ENCODE data around the gene PTPRK.
A peak's percentile ranks its signal among the peaks of the same experiment; 100 is the strongest.
"Not testable (repeated sequence)": the region's sequence is repeated elsewhere in the genome, so short reads cannot be mapped to it uniquely, and the experiment has no call there.

PTPRK gene

GRCh38 chr6:128437685-128438084 lies 82.7 kb downstream of the PTPRK start:
- DNase-seq (ENCODE audit: low read depth), result no peak

GRCh38 chr6:128434752-128435151 lies 85.6 kb downstream of the PTPRK start:
- not testable (repeated sequence) for DNase-seq (ENCODE audit: low read depth)

GRCh38 chr6:128432394-128432793 lies 88.0 kb downstream of the PTPRK start:
- DNase-seq (ENCODE audit: low read depth), result no peak

GRCh38 chr6:128427139-128427538 lies 93.3 kb downstream of the PTPRK start:
- no peak for DNase-seq (ENCODE audit: low read depth)

GRCh38 chr6:128425856-128426255 lies 94.5 kb downstream of the PTPRK start:
- no peak for DNase-seq (ENCODE audit: low read depth)

- DNase-seq (ENCODE audit: low read depth), result no peak
These were observed 97.5 kb downstream of the PTPRK start for GRCh38 chr6:128422871-128423270.

GRCh38 chr6:128422200-128422599 lies 98.2 kb downstream of the PTPRK start:
- DNase-seq (ENCODE audit: low read depth), result no peak

GRCh38 chr6:128421788-128422187 lies 98.6 kb downstream of the PTPRK start:
- DNase-seq (ENCODE audit: low read depth), result no peak

GRCh38 chr6:128417698-128418097 lies 102.7 kb downstream of the PTPRK start:
- no peak for DNase-seq (ENCODE audit: low read depth)

- DNase-seq (ENCODE audit: low read depth), result no peak
These were observed 105.0 kb downstream of the PTPRK start for GRCh38 chr6:128415387-128415786.

- no peak for DNase-seq (ENCODE audit: low read depth)
These were observed 105.5 kb downstream of the PTPRK start for GRCh38 chr6:128414943-128415342.

- no peak for DNase-seq (ENCODE audit: low read depth)
These were observed 107.1 kb downstream of the PTPRK start for GRCh38 chr6:128413291-128413690.

- DNase-seq (ENCODE audit: low read depth), result no peak
These were observed 107.7 kb downstream of the PTPRK start for GRCh38 chr6:128412680-128413079.

GRCh38 chr6:128410584-128410983 lies 109.8 kb downstream of the PTPRK start:
- DNase-seq (ENCODE audit: low read depth), result no peak

GRCh38 chr6:128409003-128409402 lies 111.4 kb downstream of the PTPRK start:
- DNase-seq (ENCODE audit: low read depth), result no peak

GRCh38 chr6:128406453-128406852 lies 113.9 kb downstream of the PTPRK start:
- no peak for DNase-seq (ENCODE audit: low read depth)

- DNase-seq (ENCODE audit: low read depth), result no peak
These were observed 116.6 kb downstream of the PTPRK start for GRCh38 chr6:128403618-128404444.

GRCh38 chr6:128400875-128401274 lies 119.5 kb downstream of the PTPRK start:
- DNase-seq (ENCODE audit: low read depth), result no peak

GRCh38 chr6:128397996-128398395 lies 122.4 kb downstream of the PTPRK start:
- no peak for DNase-seq (ENCODE audit: low read depth)

- DNase-seq (ENCODE audit: low read depth), result no peak
These were observed 124.8 kb downstream of the PTPRK start for GRCh38 chr6:128395596-128395995.

GRCh38 chr6:128395188-128395587 lies 125.2 kb downstream of the PTPRK start:
- DNase-seq (ENCODE audit: low read depth), result no peak

- peak; percentile 21 for DNase-seq (ENCODE audit: low read depth)
These were observed 126.2 kb downstream of the PTPRK start for GRCh38 chr6:128394167-128394566.

GRCh38 chr6:128389820-128390534 lies 130.4 kb downstream of the PTPRK start:
- DNase-seq (ENCODE audit: low read depth), result no peak

Data from fibroblast of the conjunctiva (primary cell).